Activated CD4-positive, alpha-beta T cell treated with anti-CD3 and anti-CD28 coated beads, Interleukin-2, amount 50 U/mL, for 1 hour (primary cell): ENCODE measurements around the gene UHRF1.
"Not testable (repeated sequence)": the region's sequence is repeated elsewhere in the genome, so short reads cannot be mapped to it uniquely, and the experiment has no call there.

Experiments used
- DNase-seq: peaks from one replicate; pipeline ENCODE4 v3.0.0-alpha.2; 2020

The UHRF1 gene

DNA sequence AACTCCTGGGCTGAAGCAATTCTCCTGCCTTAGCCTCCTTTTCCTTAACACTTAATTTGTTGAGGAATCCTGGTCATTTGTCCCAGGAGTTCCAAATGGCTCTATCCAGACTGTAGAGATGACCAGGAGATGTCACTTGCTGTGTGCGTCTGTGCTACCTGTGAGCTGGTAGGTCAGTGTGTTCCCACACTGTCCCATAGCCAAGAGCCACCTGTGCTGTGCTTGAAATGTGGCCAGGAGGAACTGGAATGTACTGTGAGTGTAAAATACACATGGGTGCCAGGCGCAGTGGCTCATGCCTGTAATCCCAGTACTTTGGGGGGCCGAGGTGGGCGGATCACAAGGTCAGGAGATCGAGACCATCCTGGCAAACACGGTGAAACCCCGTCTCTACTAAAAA lies 30.2 kb downstream of the UHRF1 start:
- no peak for DNase-seq

DNA sequence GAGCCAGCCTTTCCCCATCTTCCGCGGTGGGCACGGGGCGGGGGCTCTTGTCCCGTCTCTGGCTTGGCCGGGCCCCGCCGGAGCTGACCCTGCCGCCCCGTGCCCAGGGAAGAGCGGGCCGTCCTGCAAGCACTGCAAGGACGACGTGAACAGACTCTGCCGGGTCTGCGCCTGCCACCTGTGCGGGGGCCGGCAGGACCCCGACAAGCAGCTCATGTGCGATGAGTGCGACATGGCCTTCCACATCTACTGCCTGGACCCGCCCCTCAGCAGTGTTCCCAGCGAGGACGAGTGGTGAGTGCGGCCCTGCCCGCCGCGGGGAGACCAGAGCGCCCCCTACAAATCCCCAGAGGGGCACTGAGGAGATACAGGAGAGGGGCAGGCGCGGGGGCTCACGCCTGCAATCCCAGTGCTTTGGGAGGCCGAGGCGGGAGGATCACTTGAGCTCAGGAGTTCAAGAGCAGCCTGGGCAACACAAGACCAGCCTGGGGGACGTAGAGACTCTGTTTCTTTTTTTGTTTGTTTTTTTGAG lies 32.4 kb downstream of the UHRF1 start:
- not testable (repeated sequence) for DNase-seq

DNA sequence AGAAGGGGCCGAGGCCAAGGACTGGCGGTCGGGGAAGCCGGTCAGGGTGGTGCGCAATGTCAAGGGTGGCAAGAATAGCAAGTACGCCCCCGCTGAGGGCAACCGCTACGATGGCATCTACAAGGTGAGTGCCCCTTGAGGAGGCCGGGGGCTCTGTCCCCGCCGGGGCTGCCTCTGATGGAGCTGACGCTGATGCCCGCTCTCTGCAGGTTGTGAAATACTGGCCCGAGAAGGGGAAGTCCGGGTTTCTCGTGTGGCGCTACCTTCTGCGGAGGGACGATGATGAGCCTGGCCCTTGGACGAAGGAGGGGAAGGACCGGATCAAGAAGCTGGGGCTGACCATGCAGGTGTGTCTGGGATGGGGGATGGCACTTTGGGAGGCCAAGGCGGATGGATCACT lies 41.3 kb downstream of the UHRF1 start:
- not testable (repeated sequence) for DNase-seq

DNA sequence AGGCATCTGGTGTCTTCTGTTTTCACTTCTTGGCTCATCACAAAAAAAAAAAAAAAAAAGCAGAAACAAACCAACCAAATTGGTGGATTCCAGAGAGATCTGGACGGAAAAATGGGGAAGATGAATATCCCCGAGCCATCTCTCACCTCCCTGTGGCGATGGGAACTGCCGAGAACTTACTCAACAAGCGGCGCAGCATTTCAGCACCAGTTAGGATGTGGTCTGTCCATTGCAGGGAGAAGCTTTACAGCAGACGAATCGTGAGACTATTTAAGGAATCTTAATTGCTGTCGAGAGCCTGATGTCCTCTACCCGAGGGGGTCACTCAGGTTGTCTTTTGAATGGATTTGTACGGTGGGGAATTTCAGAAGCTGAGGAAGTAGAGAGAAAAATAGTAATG lies 42.4 kb downstream of the UHRF1 start:
- no peak for DNase-seq

DNA sequence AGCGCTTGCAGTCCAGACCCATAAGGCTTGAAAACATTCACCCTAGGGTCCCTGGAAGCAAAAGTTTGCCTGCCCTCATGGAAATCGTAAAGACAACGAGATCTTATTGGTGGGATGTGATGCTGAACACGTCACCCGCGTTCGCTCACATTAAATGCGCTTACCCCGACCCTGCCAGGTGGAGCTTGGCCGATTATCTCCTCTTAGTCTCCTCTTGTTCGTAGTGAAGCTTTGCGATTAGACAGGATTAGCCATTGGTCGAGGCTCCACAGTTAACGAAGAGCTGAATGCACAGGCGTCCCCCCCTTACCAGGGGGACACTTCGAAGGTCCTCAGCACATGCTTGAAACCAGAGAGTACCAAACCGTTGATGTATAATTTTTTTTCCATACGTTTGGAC lies 43.6 kb downstream of the UHRF1 start:
- no peak for DNase-seq

DNA sequence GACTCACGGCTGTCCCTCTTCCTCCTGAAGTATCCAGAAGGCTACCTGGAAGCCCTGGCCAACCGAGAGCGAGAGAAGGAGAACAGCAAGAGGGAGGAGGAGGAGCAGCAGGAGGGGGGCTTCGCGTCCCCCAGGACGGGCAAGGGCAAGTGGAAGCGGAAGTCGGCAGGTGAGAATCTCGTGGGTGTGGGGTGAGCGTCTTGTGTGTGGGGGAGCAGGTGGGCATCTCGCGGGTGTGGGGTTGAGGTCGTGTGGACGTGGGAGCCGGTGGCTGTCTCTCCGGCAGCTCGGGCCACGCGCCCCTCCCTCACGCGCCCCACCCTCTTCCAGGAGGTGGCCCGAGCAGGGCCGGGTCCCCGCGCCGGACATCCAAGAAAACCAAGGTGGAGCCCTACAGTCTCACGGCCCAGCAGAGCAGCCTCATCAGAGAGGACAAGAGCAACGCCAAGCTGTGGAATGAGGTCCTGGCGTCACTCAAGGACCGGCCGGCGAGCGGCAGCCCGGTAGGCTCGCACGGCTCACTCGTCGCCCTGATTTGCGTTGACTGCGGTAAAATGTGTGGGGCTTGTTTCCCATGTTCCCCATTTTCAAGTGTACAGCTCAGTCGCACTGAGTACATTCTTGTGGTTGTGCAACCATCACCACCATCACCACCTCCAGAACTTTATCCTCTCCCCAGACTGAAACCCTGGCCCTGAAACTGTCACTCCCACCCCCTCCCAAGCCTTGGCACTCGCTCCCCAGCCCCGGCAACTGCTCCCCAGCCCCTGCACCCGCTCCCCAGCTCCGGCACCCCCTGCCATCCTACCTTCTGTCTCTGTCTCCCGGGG lies 45.2 kb downstream of the UHRF1 start:
- not testable (repeated sequence) for DNase-seq

DNA sequence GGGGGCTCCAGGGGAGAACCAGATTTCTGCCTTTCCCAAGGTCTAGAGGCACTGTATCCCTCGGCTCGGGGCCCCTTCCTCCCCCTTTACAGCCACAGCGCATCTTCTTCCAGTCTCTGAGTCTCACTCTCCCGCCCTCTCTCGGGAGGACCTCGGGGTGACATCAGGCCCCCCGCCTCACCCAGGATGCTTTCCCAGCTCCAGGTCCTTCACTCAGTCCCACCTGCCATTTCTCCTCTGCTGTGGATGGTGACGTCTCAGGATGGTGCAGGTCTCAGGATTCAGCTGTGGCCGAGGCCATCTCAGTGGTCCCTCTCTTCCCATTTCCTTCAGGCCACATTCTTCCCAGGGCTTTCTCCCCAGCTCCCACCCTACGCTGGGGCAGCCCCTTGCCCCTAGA lies 46.0 kb downstream of the UHRF1 start:
- DNase-seq = no peak

DNA sequence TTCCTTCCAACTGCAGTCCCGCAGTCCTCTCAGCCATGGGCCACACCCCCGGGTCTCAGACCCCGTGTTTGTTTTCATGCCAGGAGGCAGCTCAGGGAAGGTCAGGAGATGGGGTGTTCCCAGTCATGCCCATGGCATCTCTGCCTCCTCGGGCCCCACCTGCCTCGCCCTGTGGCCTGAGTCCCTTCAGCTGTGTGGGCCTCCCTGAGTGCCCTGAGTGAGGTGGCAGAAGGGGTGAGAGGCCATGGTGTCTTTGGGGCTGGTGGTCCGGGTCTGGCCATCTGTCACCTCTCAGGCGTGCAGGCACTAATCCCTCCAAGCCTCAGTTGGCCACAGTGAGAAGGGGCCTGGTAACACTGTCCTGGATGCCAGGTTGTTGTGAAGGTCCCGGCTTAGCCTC lies 48.7 kb downstream of the UHRF1 start:
- no peak for DNase-seq

DNA sequence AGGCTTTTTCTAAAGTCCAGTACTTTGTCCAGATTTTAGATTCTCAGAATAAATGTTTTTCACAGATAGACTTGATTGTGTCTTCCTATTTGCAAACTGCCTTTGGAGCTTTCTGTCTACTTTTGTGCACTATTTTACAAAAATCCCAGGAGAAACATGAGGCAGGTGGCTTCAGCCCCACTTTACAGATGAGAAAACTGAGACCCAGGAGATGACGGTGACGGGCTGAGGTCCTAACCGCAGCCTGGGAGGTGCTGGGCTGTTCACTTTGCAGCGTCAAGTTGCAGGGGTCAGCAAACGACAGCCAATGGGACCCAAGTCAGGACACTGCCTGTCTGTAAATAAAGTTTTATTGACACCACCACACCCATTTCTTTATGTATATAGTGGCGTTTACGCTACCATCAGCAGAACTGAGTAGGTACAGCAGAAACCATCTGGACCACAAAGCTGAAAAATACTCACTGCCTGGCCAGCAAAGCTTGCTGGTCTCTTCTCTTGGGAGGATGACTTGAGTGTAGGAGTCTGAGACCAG lies 52.9 kb downstream of the UHRF1 start:
- no peak for DNase-seq

DNA sequence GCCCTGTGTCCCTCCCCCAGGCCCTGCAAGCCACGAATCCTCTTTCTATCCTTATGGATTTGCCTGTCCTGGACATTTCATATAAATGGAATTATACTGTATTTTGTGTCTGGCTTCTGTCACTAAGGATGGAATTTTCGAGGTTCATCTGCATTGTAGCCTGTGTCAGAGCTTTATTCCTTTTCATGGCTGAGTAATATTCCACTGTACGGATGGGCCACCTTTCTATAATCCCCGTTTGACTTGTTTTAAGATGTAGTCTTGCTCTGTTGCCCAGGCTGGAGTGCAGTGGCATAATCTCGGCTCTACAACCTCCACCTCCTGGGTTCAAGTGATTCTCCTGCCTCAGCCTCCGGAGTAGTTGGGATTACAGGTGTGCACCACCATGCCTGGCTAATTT lies 55.8 kb downstream of the UHRF1 start:
- no peak for DNase-seq

DNA sequence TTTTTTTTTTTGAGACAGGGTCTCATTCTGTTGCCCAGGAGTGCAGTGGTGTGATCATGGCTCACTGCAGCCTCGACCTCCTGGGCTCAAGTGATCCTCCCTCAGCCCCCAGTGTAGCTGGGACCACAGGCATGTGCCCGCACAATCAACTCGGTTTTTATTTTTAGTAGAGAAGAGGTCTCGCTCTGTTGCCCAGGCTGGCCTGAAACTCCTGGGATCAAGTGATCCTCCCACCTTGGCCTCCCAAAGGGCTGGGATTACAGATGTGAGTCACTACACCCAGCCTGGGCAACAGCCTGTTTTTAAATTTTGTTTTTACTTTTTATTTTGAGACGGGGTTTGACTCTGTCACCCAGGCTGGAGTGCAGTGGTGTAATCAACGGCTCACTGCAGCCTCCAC lies 57.3 kb downstream of the UHRF1 start:
- DNase-seq = no peak

DNA sequence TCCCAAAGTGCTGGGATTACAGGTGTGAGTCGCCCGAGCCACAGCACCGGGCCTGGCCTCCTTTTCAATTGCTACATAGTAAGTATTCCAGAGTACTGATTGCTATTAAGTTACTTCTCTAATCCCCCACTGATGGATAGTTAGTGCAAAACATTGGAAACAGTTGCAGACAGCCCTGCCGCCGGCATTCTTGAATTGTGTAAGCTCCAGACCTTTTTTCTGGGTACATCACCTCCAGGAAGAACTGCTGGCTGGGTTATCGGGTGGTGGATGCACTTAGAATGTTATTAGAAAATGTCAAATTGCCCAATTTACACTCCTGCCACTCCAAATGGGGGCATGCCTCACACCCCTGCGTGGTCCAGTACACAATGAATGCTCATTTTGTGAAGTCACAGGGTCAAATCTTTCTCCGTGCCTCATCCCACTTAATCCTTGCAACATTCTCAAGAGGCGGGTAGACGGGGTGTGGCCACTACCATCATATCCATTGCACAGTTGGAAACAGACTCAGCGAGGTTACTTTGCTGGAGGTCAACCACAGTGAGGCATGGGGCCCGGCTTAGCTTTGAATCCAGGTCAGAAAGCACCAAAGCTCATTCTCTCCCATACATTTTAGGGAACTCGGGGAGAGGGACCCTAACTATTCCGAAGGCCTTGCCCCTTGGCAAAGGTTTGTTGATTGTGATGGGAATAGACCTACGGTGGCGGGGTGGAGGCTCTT lies 58.6 kb downstream of the UHRF1 start:
- no peak for DNase-seq

DNA sequence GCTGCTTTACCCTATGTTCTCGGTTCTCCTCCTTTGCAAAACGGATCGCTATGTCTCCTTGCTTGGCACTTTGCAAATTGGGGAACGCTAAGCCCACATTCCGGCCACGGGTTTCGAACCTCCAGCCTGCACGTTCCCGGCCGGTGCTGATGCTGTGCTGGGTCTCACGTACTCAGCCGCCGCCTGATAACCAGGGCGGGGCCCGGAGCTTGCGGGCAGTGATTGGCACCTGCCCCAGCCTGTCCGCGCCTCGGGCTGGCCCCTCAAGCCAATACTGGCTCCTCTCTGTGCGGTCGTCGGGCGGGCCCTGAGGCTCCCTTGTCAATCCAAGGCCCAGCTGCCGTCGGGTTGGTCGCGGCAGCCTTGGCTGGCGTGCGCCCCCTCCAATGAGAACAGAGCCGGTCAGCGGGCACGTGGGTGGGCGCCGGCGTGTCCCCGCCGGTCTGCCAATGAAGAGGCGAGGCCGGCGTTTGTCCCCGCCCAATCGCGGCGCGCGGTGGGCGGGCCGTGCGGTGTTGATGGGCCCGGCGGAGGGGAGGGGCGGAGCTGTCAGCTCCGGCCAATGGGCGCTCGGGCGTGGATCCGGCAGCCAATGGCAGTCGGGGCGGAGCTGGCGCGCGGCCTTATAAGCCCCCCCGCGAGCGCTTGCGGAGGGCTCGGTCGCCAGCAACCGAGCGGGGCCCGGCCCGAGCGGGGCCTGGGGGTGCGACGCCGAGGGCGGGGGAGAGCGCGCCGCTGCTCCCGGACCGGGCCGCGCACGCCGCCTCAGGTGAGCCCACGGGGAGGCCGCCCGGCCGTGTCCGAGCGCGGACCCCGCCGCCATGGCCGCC lies 59.4 kb downstream of the UHRF1 start, which contains the start of gene KDM4B:
KDM4B (plus strand) TSS at position 652 of the 830 bp plus-strand sequence. CDS start 63,778 bp downstream, outside the sequence.
- DNase-seq = peak; percentile 98

DNA sequence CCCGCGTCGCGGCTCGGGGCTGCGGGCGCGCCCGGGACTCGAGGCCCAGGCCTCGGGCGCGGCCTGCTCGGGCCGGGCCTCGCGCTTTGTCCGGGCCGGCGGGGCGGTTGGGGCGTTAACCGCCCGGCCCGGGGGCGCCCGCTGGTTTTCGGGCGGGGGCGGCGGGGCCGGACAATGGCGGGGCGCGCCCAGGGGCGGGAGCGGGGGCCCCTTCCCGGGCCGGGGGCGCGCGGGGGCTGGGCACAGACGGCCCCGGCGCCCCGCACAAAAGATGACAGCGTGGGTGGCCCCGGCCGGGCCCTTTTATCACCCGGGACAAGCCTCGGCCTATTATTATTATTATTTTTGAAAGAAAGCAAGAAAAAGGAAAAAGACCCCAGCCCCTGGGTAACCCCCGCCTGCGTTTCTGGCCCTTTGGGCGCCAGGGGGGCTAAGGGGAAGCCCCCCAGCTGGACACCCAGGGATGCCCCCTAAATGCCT lies 60.0 kb downstream of the UHRF1 start:
- no peak for DNase-seq

DNA sequence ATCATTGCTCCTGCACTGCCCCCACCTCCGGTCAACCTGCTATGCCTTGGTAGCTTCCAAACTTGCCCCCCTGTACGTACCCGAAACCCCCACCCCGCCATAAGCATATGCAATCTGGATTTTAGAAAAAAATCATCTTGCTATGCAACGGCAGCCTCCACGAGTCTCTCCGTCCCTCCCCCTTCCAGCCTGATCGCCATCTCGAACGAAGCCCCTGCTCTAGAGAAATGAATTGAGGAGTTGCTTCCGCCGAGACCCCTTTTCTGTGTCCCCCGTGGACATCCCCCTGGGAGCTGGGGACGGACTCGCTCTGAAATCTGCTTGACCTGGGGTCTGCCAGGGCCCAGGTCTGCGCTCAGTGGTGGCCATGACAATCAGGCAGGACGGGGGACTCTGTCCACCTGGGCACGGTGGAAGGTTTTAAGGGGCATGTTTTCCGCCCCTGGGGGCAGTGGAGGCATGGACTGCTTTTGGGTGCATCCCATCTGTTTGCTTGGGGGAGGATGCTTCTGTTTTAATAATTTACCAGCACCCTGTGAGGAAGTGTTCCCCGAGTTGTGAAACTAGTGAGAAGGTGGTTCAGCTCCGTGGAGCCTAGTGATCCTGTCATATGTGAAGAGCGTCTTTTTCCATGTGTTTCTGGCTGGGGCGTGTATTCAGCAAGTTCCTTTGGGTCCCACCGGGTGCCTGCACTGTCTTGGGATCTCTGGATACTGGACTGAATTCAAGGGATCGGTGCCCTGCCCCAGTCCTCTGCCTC lies 60.7 kb downstream of the UHRF1 start:
- no peak for DNase-seq

DNA sequence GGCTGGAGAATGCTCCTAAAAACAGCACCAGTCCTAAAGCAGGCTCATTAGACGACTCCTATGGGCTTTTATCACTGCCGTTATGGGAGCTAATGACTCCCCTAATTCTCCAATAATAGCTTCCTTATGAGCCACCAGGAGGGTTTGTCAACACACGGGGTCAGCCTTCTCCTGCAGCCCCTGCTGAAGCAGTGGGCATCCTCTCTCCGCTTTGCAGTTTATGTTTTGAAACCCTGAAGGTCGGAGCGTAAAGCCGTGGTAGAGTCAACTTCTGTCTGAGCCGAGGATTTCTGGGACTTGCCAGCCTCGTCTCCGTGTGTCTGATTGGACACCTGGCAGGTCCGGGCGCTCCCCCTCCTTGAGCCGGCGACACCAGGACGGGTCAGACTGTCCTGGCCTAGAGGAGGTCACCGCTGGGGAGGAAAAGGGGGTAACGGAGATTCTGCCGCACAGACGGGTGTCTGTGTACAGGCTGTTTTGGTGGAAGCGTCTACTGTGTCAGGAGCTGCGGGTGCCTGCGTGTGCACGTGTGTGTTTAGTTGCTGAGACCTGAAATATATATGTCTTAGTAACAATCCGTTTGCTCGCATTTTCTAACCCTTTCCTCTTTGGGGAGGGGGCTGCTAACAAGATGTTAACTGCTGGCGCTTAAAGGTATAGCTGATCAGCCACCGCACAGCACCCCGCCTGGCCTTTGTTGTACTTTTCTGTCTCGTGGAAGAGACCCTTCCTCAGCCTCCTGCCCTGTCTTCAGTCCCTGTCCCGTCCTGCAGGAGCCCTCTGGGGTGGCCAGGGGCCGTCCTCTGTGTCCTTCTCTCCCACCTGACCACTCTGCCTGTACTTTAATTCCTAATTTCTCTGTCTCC lies 61.5 kb downstream of the UHRF1 start:
- no peak for DNase-seq

DNA sequence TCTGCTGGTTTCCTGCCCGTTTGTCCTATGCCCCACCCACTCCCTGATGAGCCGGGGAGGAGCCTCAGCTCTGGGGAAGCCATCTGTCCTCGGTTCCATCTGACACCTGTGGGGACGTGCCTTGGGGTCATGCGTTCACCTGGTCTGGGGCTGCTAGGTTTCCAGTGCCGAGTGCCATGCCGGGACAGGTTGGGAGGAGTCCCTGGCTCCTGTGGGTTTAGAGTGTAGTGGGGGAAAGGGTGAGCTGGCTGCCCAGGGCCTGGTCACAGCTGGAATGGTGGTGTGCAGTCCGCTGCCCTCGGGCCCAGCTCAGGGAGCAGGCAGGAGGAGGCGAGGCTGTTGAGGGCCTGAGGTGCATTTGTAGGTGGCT lies 62.1 kb downstream of the UHRF1 start:
- peak; percentile 16 for DNase-seq

DNA sequence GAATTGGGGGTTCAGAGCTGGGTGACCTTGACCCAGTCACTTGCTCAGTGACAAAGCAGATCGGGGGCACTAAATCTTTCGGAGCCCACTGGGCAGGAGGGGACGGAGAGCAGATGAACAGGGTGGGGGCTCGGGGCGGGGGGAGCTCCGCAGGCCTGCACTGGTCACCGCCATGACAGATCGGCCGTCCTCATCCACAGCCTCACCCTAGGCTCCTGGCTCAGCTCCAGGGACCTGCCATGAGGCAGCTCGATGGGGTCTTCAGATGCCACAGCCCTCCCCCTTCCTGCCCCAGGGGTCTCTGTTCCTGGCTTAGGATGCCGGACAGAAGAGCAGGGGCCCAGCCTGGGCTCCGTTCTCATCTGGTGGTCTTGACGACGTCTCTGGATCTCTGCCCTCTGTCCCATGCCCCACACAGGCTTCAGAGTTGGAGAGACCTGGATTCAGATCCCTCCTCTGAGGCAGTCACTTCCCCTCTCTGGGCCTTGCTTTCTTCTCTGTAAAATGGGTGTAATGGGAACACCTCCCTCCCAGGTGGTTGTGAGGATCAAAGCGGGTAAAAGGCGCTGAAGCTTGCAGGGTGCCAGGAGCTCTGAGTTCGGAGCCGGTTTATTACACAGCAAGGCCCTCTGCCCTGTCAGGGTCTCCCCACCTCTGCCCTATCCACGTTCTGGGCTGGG lies 62.7 kb downstream of the UHRF1 start:
- no peak for DNase-seq

DNA sequence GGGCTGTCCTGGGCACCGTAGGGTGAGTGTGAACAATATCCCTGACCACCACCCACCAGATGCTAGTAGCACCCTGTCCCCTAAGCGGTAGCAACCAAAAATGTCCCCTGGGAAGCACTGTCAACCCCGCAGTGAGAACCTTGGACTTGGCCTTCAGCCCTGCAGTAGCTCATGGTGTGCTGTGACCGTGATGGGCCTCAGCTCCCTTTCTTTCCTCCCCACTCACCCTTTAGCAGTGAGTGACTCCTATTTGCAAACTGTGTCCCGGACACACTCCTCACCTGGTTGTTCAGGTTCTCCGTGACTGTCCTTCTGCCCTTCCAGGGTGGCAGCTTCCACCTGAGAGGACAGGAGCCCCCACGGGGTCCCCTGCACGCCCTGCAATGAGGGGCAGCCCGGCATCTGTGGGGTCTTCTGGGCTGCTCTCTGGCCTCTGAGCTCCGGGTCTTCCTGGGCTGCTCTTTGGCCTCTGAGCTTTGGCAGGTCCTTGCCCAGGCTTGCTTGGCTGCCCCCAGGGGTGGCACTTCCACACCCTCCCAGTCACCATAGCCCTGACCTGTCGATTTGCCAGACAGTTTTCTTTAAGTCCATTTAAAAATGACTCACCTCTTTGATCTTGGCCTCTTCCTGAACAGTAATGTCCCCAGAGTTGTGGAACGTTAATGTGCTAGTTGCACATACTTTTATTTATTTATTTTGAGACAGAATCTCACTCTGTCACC lies 63.4 kb downstream of the UHRF1 start:
- no peak for DNase-seq
